ENCODE data around the gene ZAP70.

ZAP70 gene

DNA sequence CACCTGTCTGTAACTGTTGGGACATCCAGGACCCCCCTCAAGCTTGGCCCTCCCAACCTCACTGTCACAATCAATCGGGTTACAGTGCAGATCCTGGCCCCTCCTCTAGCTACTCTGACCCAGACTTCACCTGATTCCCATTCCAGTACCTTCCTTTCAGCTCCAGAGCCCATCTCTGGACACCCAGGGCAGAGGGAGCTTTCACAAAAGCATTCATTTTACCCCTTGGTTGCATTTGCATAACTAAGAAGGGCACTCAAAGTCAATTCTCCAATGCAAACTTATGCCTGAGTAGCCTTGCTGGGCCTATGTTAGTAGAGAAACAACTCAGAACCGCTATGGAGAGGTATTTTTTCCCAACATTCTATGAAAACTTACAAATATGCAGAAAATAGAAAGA lies 7.4 kb downstream of the ZAP70 start:
- H3K27me3 ChIP-seq (replicated peaks in 2 of 5; ENCODE audit: control insufficient read depth in 4 of 5, insufficient read depth in 5 of 5, low read length in 4 of 5), result peaks cover 0 to 10% (median 0%) of the 10 kb centered on the region in 5 experiments
- WGBS (ENCODE audit: insufficient coverage), result 100% methylated on average over 1 of the region's 2 CpGs
- no peak for DNase-seq
- peaks cover 0 to 30% (median 28%) of the 10 kb centered on the region in 4 experiments for H3K4me1 ChIP-seq (ENCODE audit: control extremely low read depth in 1 of 4, control insufficient read depth in 4 of 4, insufficient read depth in 4 of 4, low read length in 3 of 4)
- CTCF ChIA-PET, result interaction anchor here (0.7 to 3.3 kb wide), 2 partner anchors 11 to 20 kb away, joined by 3 to 14 read pairs; no protein-coding TSS in a partner anchor
- H3K27ac ChIP-seq (ENCODE audit: insufficient read depth in 1 of 2, low read depth in 1 of 2, low read length in 2 of 2, poor library complexity in 1 of 2, severe bottlenecking in 2 of 2), result no peak overlapping the region
- POLR2A ChIA-PET, result no interaction called here
- H3K9me3 ChIP-seq (ENCODE audit: control extremely low read depth in 1 of 5, control insufficient read depth in 4 of 5, insufficient read depth in 2 of 5, low read depth in 1 of 5, low read length in 4 of 5), result peaks cover 0 to 4% (median 0%) of the 10 kb centered on the region in 5 experiments
- H3K4me3 ChIP-seq (ENCODE audit: control insufficient read depth in 1 of 7, extremely low read depth in 1 of 7, insufficient read depth in 4 of 7, low read depth in 2 of 7, low read length in 6 of 7), result no peak overlapping the region
- H3K36me3 ChIP-seq (ENCODE audit: control insufficient read depth in 4 of 4, insufficient read depth in 4 of 4, low read length in 3 of 4), result no peaks in the 10 kb centered on the region

- Histone ChIP-seq H3K36me3 (ENCODE audit: control insufficient read depth in 4 of 4, insufficient read depth in 4 of 4, low read length in 3 of 4) (peaks cover 0 to 3% (median 0%) of the 10 kb centered on the region in 4 experiments), H3K4me1 (ENCODE audit: control extremely low read depth in 1 of 4, control insufficient read depth in 4 of 4, insufficient read depth in 4 of 4, low read length in 3 of 4) (peaks cover 0 to 27% (median 24%) of the 10 kb centered on the region in 4 experiments)
Observed at GRCh38 chr2:97722227-97722626, 8.9 kb downstream of the ZAP70 start.

GRCh38 chr2:97723156-97724072 lies 10.0 kb downstream of the ZAP70 start:
- H3K4me3 ChIP-seq (ENCODE audit: control insufficient read depth in 1 of 7, extremely low read depth in 1 of 7, insufficient read depth in 4 of 7, low read depth in 2 of 7, low read length in 6 of 7), result no peak overlapping the region
- peaks cover 0 to 3% (median 0%) of the 10 kb centered on the region in 4 experiments for H3K36me3 ChIP-seq (ENCODE audit: control insufficient read depth in 4 of 4, insufficient read depth in 4 of 4, low read length in 3 of 4)
- 95% methylated on average over 35 of the region's 37 CpGs for WGBS (ENCODE audit: insufficient coverage)
- ChIA-PET CTCF (interaction anchor here (1.2 to 3.3 kb wide), 4 partner anchors 14 to 23 kb away, joined by 3 to 14 read pairs (median 7); no protein-coding TSS in a partner anchor), POLR2A (no interaction called here)
- H3K27me3 ChIP-seq (replicated peaks in 2 of 5; ENCODE audit: control insufficient read depth in 4 of 5, insufficient read depth in 5 of 5, low read length in 4 of 5), result peaks cover 0 to 10% (median 0%) of the 10 kb centered on the region in 5 experiments
- no peak for DNase-seq
- H3K27ac ChIP-seq (ENCODE audit: insufficient read depth in 1 of 2, low read depth in 1 of 2, low read length in 2 of 2, poor library complexity in 1 of 2, severe bottlenecking in 2 of 2), result no peak overlapping the region
- peaks cover 0 to 15% (median 12%) of the 10 kb centered on the region in 4 experiments for H3K4me1 ChIP-seq (ENCODE audit: control extremely low read depth in 1 of 4, control insufficient read depth in 4 of 4, insufficient read depth in 4 of 4, low read length in 3 of 4)
- peaks cover 0 to 4% (median 0%) of the 10 kb centered on the region in 5 experiments for H3K9me3 ChIP-seq (ENCODE audit: control extremely low read depth in 1 of 5, control insufficient read depth in 4 of 5, insufficient read depth in 2 of 5, low read depth in 1 of 5, low read length in 4 of 5)

More at GRCh38 chr2:97722227-97722626, 8.9 kb downstream of the ZAP70 start:
- POLR2A ChIA-PET, result no interaction called here
- peaks cover 0 to 4% (median 0%) of the 10 kb centered on the region in 5 experiments for H3K9me3 ChIP-seq (ENCODE audit: control extremely low read depth in 1 of 5, control insufficient read depth in 4 of 5, insufficient read depth in 2 of 5, low read depth in 1 of 5, low read length in 4 of 5)
- 100% methylated on average over 5 of the region's 6 CpGs for whole genome bisulfite sequencing (ENCODE audit: insufficient coverage)
- CTCF ChIA-PET, result interaction anchor here (2.6 to 3.3 kb wide), 2 partner anchors 13 to 18 kb away, joined by 10 to 14 read pairs; no protein-coding TSS in a partner anchor
- H3K27ac ChIP-seq (ENCODE audit: insufficient read depth in 1 of 2, low read depth in 1 of 2, low read length in 2 of 2, poor library complexity in 1 of 2, severe bottlenecking in 2 of 2), result no peak overlapping the region
- peaks cover 0 to 10% (median 0%) of the 10 kb centered on the region in 5 experiments for H3K27me3 ChIP-seq (replicated peaks in 2 of 5; ENCODE audit: control insufficient read depth in 4 of 5, insufficient read depth in 5 of 5, low read length in 4 of 5)
- no peak for DNase-seq
- H3K4me3 ChIP-seq (ENCODE audit: control insufficient read depth in 1 of 7, extremely low read depth in 1 of 7, insufficient read depth in 4 of 7, low read depth in 2 of 7, low read length in 6 of 7), result no peak overlapping the region

- Histone ChIP-seq H3K36me3 (ENCODE audit: control insufficient read depth in 4 of 4, insufficient read depth in 4 of 4, low read length in 3 of 4) (peaks cover 0 to 3% (median 0%) of the 10 kb centered on the region in 4 experiments), H3K4me1 (ENCODE audit: control extremely low read depth in 1 of 4, control insufficient read depth in 4 of 4, insufficient read depth in 4 of 4, low read length in 3 of 4) (peaks cover 0 to 9% (median 6%) of the 10 kb centered on the region in 4 experiments), H3K27ac (ENCODE audit: insufficient read depth in 1 of 2, low read depth in 1 of 2, low read length in 2 of 2, poor library complexity in 1 of 2, severe bottlenecking in 2 of 2) (no peak overlapping the region), H3K9me3 (ENCODE audit: control extremely low read depth in 1 of 5, control insufficient read depth in 4 of 5, insufficient read depth in 2 of 5, low read depth in 1 of 5, low read length in 4 of 5) (peaks cover 0 to 4% (median 0%) of the 10 kb centered on the region in 5 experiments), H3K27me3 (replicated peaks in 2 of 5; ENCODE audit: control insufficient read depth in 4 of 5, insufficient read depth in 5 of 5, low read length in 4 of 5) (peaks cover 0 to 10% (median 0%) of the 10 kb centered on the region in 5 experiments), H3K4me3 (ENCODE audit: control insufficient read depth in 1 of 7, extremely low read depth in 1 of 7, insufficient read depth in 4 of 7, low read depth in 2 of 7, low read length in 6 of 7) (no peak overlapping the region)
- CTCF ChIA-PET, result interaction anchor here (1.2 to 1.3 kb wide), 2 partner anchors 19 to 24 kb away, joined by 3 to 4 read pairs; no protein-coding TSS in a partner anchor
- WGBS (ENCODE audit: insufficient coverage), result 55% methylated on average over 34 of the region's 41 CpGs
- no peak for DNase-seq
- POLR2A ChIA-PET, result no interaction called here
Observed at GRCh38 chr2:97724073-97724410, 10.7 kb downstream of the ZAP70 start.

DNA sequence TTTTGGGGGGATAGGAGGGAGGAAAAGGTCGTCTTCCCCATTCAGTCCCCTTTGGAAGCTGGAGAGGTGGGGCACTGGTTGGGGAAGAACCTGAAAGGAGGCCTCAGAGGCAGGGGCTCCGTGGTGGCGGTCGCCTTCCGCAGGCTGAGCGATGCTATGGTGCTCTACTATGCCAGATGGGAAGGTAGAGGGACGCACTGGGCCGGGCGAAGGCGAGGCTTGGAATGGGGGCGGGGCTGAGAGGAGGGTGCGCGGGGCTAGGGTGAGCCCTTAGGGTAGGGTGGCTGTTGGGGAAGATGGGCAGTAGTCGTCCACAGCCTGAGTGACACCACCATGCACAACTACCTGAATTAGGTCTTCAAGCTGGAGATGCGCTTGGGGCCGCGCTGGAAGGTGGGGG lies 11.1 kb downstream of the ZAP70 start:
- ChIA-PET CTCF (interaction anchor here (1.2 to 1.3 kb wide), 2 partner anchors 18 to 25 kb away, joined by 3 to 4 read pairs; no protein-coding TSS in a partner anchor), POLR2A (no interaction called here)
- H3K4me3 ChIP-seq (ENCODE audit: control insufficient read depth in 1 of 7, extremely low read depth in 1 of 7, insufficient read depth in 4 of 7, low read depth in 2 of 7, low read length in 6 of 7), result no peak overlapping the region
- peaks cover 0 to 4% (median 0%) of the 10 kb centered on the region in 5 experiments for H3K9me3 ChIP-seq (ENCODE audit: control extremely low read depth in 1 of 5, control insufficient read depth in 4 of 5, insufficient read depth in 2 of 5, low read depth in 1 of 5, low read length in 4 of 5)
- H3K27me3 ChIP-seq (replicated peaks in 2 of 5; ENCODE audit: control insufficient read depth in 4 of 5, insufficient read depth in 5 of 5, low read length in 4 of 5), result peaks cover 0 to 10% (median 0%) of the 10 kb centered on the region in 5 experiments
- H3K36me3 ChIP-seq (ENCODE audit: control insufficient read depth in 4 of 4, insufficient read depth in 4 of 4, low read length in 3 of 4), result peaks cover 0 to 3% (median 0%) of the 10 kb centered on the region in 4 experiments
- WGBS (ENCODE audit: insufficient coverage), result 82% methylated on average over 14 of the region's 17 CpGs
- no peak for DNase-seq
- H3K4me1 ChIP-seq (ENCODE audit: control extremely low read depth in 1 of 4, control insufficient read depth in 4 of 4, insufficient read depth in 4 of 4, low read length in 3 of 4), result peaks cover 0 to 4% (median 1%) of the 10 kb centered on the region in 4 experiments
- H3K27ac ChIP-seq (ENCODE audit: insufficient read depth in 1 of 2, low read depth in 1 of 2, low read length in 2 of 2, poor library complexity in 1 of 2, severe bottlenecking in 2 of 2), result no peak overlapping the region

- WGBS (ENCODE audit: insufficient coverage), result 95% methylated on average over 24 of the region's 31 CpGs
- Histone ChIP-seq H3K4me3 (ENCODE audit: control insufficient read depth in 1 of 7, extremely low read depth in 1 of 7, insufficient read depth in 4 of 7, low read depth in 2 of 7, low read length in 6 of 7) (no peak overlapping the region), H3K4me1 (ENCODE audit: control extremely low read depth in 1 of 4, control insufficient read depth in 4 of 4, insufficient read depth in 4 of 4, low read length in 3 of 4) (no peaks in the 10 kb centered on the region), H3K27ac (ENCODE audit: insufficient read depth in 1 of 2, low read depth in 1 of 2, low read length in 2 of 2, poor library complexity in 1 of 2, severe bottlenecking in 2 of 2) (no peak overlapping the region), H3K27me3 (replicated peaks in 2 of 5; ENCODE audit: control insufficient read depth in 4 of 5, insufficient read depth in 5 of 5, low read length in 4 of 5) (peaks cover 0 to 10% (median 0%) of the 10 kb centered on the region in 5 experiments), H3K36me3 (ENCODE audit: control insufficient read depth in 4 of 4, insufficient read depth in 4 of 4, low read length in 3 of 4) (peaks cover 0 to 4% (median 0%) of the 10 kb centered on the region in 4 experiments), H3K9me3 (ENCODE audit: control extremely low read depth in 1 of 5, control insufficient read depth in 4 of 5, insufficient read depth in 2 of 5, low read depth in 1 of 5, low read length in 4 of 5) (peaks cover 0 to 5% (median 4%) of the 10 kb centered on the region in 5 experiments)
- CTCF ChIA-PET, result interaction anchor here (1.3 to 1.9 kb wide), 4 partner anchors 12 to 134 kb away, joined by 3 to 8 read pairs (median 4); partner anchors contain the start of gene ZAP70
- POLR2A ChIA-PET, result no interaction called here
- DNase-seq, result no peak
Observed at GRCh38 chr2:97724946-97725688, 11.7 kb downstream of the ZAP70 start.

Measured in common myeloid progenitor, CD34-positive (primary cell).